ENCODE results near the gene HORMAD1. TPM values are rescaled to one million over a fixed set of nuclear protein-coding genes. Genes with fewer than 3 reads are reported as not detected.
A peak's percentile ranks its signal among the peaks of the same experiment; 100 is the strongest.
"Not testable (repeated sequence)": the region's sequence is repeated elsewhere in the genome, so short reads cannot be mapped to it uniquely, and the experiment has no call there.

The HORMAD1 gene, protein sequence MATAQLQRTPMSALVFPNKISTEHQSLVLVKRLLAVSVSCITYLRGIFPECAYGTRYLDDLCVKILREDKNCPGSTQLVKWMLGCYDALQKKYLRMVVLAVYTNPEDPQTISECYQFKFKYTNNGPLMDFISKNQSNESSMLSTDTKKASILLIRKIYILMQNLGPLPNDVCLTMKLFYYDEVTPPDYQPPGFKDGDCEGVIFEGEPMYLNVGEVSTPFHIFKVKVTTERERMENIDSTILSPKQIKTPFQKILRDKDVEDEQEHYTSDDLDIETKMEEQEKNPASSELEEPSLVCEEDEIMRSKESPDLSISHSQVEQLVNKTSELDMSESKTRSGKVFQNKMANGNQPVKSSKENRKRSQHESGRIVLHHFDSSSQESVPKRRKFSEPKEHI
- not detected for total RNA-seq

DNA sequence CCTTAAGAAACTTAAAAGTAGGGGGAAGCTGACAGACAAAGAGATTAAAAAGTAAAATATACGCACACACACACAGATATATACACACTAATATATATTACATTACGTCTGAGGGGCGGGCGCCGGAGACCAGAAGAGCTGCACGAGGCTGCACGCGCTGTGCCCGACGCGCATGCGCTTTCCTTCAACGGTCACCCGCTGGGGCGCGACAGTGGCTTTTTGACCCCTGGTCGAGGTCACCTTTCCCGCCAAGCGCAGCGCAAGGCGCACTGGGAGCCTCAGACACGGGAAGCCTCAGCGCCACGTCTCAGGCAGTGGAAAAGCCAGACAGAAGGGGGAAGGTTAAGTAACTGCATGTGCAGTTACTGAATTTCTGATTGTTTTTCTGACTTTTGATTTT, at the start of gene HORMAD1:
TSS of gene HORMAD1 (minus strand) at position 193 of the 400 bp plus-strand sequence. CDS start 1,390 bp downstream, outside the sequence.
- Histone ChIP-seq H3K9me3 (ENCODE audit: control insufficient read depth in 3 of 3, low read length in 3 of 3) (no peaks in the 10 kb centered on the region), H3K4me1 (ENCODE audit: control insufficient read depth in 3 of 3, insufficient read depth in 3 of 3, low read length in 3 of 3) (no peaks in the 10 kb centered on the region), H3K27me3 (ENCODE audit: control insufficient read depth in 3 of 3, insufficient read depth in 3 of 3, low read length in 3 of 3) (no peaks in the 10 kb centered on the region), H3K27ac (ENCODE audit: low read depth, low read length) (no peak within 1 kb of the TSS), H3K4me3 (ENCODE audit: low read length in 3 of 3) (no peak within 1 kb of the TSS), H3K36me3 (ENCODE audit: control insufficient read depth in 3 of 3, insufficient read depth in 3 of 3, low read length in 3 of 3) (no peaks in the 10 kb centered on the region), H3K9ac (ENCODE audit: low read depth in 1 of 3, low read length in 3 of 3) (no peak within 1 kb of the TSS)

DNA sequence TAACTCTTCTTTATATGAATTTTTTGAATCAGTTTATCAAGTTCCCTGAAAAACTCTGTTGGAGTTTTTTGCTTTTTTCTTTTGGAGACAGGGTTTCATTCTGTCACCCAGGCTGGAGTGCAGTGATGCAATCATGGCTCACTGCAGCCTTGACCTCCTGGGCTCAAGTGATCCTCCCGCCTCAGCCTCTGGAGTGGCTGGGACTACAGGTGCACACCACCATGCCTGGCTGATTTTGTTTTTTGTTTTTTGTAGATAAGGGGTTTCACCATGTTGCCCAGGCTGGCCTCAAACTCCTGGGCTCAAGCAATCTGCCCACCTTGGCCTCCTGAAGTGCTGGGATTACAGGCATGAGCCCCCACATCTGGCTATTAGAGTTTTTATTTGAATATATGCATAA, 47.0 kb upstream of the HORMAD1 start:
- not testable (repeated sequence) for H3K27me3 ChIP-seq (ENCODE audit: control insufficient read depth in 3 of 3, insufficient read depth in 3 of 3, low read length in 3 of 3); H3K9me3 ChIP-seq (ENCODE audit: control insufficient read depth in 3 of 3, low read length in 3 of 3); H3K27ac ChIP-seq (ENCODE audit: low read depth, low read length); H3K4me3 ChIP-seq (ENCODE audit: low read length in 3 of 3); H3K4me1 ChIP-seq (ENCODE audit: control insufficient read depth in 3 of 3, insufficient read depth in 3 of 3, low read length in 3 of 3); H3K36me3 ChIP-seq (ENCODE audit: control insufficient read depth in 3 of 3, insufficient read depth in 3 of 3, low read length in 3 of 3); H3K9ac ChIP-seq (ENCODE audit: low read depth in 1 of 3, low read length in 3 of 3)

DNA sequence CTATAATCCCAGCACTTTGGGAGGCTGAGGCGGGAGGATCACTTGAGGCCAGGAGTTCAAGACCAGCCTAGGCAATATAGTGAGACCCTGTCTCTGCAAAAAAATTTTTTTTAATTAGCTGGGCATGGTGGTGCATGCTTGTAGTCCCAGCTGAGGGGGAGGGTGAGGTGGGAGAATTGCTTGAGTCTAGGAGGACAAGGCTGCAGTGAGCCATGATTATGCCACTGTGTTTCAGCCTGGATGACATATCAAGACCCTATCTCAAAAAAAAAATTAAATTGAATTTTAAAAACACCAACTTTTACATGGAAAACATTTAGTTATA, 45.2 kb upstream of the HORMAD1 start:
- H3K27ac ChIP-seq (ENCODE audit: low read depth, low read length); H3K9me3 ChIP-seq (ENCODE audit: control insufficient read depth in 3 of 3, low read length in 3 of 3); H3K27me3 ChIP-seq (ENCODE audit: control insufficient read depth in 3 of 3, insufficient read depth in 3 of 3, low read length in 3 of 3); H3K36me3 ChIP-seq (ENCODE audit: control insufficient read depth in 3 of 3, insufficient read depth in 3 of 3, low read length in 3 of 3); H3K4me1 ChIP-seq (ENCODE audit: control insufficient read depth in 3 of 3, insufficient read depth in 3 of 3, low read length in 3 of 3): not testable (repeated sequence)
- H3K4me3 ChIP-seq (ENCODE audit: low read length in 3 of 3), result peak overlapping the region in 2 of 3 donors; percentile 54 to 72
- H3K9ac ChIP-seq (ENCODE audit: low read depth in 1 of 3, low read length in 3 of 3), result peak overlapping the region in 2 of 3 donors; percentile 45 to 67

DNA sequence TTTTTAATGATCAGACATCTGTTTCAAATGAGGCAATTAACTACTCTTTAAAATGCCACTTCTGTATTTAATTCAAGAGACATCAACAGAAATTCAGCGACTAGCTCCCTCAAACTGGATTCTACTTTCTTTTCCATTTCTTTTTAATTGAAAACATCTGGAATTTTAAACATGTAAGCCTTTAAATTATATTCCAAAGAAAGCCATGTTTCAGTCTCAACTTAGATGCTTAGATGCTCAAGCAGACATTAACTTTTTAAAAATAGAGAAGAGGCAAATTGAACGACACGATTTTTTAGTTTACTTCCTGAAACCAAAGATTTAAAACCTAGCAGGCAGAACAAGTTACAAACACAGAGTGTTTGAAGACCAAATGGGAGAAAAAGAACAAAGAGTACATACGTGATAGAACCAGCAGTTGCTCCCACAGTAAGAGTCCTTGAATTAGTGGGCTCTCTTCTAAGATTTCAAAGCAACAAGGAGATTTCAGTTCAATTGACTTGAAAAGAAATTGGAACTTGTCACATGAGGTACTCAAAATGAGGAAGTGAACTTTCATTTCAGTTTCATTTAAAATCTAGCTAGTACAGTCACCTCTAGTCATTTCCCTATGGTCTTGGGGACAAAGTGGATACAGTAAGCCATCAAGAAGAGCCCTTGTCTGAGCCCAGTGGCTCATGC, 44.7 kb upstream of the HORMAD1 start, which contains the start of gene CTSS:
TSS of gene CTSS (minus strand) at position 483 of the 681 bp plus-strand sequence. CDS start 1,015 bp downstream, outside the sequence.
- Histone ChIP-seq H3K4me3 (ENCODE audit: low read length in 3 of 3) (peak within 1 kb of the TSS; percentile 54 to 72 (median 63)), H3K36me3 (ENCODE audit: control insufficient read depth in 3 of 3, insufficient read depth in 3 of 3, low read length in 3 of 3) (no peaks in the 10 kb centered on the region), H3K4me1 (ENCODE audit: control insufficient read depth in 3 of 3, insufficient read depth in 3 of 3, low read length in 3 of 3) (peaks cover 0 to 3% (median 0%) of the 10 kb centered on the region in 3 donors), H3K9ac (ENCODE audit: low read depth in 1 of 3, low read length in 3 of 3) (peak within 1 kb of the TSS; percentile 45 to 67 (median 50)), H3K27me3 (ENCODE audit: control insufficient read depth in 3 of 3, insufficient read depth in 3 of 3, low read length in 3 of 3) (no peaks in the 10 kb centered on the region), H3K9me3 (ENCODE audit: control insufficient read depth in 3 of 3, low read length in 3 of 3) (no peaks in the 10 kb centered on the region), H3K27ac (ENCODE audit: low read depth, low read length) (peak within 1 kb of the TSS; percentile 70)

DNA sequence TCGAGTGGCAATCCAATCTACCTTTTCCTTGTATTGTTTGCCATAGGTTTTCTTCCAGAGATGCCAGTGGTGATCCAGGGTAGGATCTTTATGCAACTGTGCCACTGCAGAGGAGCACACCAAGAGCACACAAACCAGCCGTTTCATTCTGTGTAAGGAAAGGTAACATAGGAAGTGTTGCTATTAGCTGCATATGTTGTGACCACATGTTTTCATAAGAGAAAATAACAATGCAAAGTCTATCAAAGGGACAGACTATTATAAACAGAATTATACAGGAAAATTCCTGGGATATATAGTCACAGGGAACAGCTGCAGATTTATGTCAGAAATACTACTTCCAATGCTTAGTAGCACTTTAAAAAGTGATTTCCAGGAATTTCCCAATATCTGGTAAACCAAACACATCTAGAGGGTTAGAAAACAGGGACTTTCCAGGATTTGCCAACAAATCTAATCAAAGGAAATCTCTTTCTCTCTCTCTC, 44.0 kb upstream of the HORMAD1 start:
- Histone ChIP-seq H3K9me3 (ENCODE audit: control insufficient read depth in 3 of 3, low read length in 3 of 3) (no peaks in the 10 kb centered on the region), H3K9ac (ENCODE audit: low read depth in 1 of 3, low read length in 3 of 3) (no peak overlapping the region), H3K27ac (ENCODE audit: low read depth, low read length) (peak overlapping the region; percentile 70), H3K4me3 (ENCODE audit: low read length in 3 of 3) (peak overlapping the region in 1 of 3 donors; percentile 72), H3K27me3 (ENCODE audit: control insufficient read depth in 3 of 3, insufficient read depth in 3 of 3, low read length in 3 of 3) (no peaks in the 10 kb centered on the region), H3K4me1 (ENCODE audit: control insufficient read depth in 3 of 3, insufficient read depth in 3 of 3, low read length in 3 of 3) (peaks cover 0 to 3% (median 0%) of the 10 kb centered on the region in 3 donors), H3K36me3 (ENCODE audit: control insufficient read depth in 3 of 3, insufficient read depth in 3 of 3, low read length in 3 of 3) (no peaks in the 10 kb centered on the region)

DNA sequence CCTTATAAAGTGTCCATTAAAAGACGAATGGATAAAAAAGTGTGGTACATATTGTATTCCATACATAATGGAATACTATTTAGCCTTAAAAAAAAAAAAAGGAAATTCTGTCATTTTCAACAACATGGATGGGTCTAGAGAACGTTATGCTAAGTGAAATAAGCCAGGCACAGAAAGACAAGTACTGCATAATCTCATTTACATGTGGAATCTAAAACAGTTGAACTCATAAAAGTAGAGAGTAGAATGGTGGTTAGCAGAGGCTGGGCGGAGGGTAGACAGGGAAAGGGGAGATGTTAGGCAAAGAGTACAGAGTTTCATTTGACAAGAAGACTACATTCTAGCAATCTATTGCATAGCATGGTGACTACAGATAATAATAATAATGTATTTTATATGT, 42.3 kb upstream of the HORMAD1 start:
- Histone ChIP-seq H3K9me3 (ENCODE audit: control insufficient read depth in 3 of 3, low read length in 3 of 3) (no peaks in the 10 kb centered on the region), H3K27ac (ENCODE audit: low read depth, low read length) (no peak overlapping the region), H3K27me3 (ENCODE audit: control insufficient read depth in 3 of 3, insufficient read depth in 3 of 3, low read length in 3 of 3) (no peaks in the 10 kb centered on the region), H3K4me1 (ENCODE audit: control insufficient read depth in 3 of 3, insufficient read depth in 3 of 3, low read length in 3 of 3) (peaks cover 0 to 3% (median 0%) of the 10 kb centered on the region in 3 donors), H3K9ac (ENCODE audit: low read depth in 1 of 3, low read length in 3 of 3) (no peak overlapping the region), H3K4me3 (ENCODE audit: low read length in 3 of 3) (no peak overlapping the region), H3K36me3 (ENCODE audit: control insufficient read depth in 3 of 3, insufficient read depth in 3 of 3, low read length in 3 of 3) (no peaks in the 10 kb centered on the region)

DNA sequence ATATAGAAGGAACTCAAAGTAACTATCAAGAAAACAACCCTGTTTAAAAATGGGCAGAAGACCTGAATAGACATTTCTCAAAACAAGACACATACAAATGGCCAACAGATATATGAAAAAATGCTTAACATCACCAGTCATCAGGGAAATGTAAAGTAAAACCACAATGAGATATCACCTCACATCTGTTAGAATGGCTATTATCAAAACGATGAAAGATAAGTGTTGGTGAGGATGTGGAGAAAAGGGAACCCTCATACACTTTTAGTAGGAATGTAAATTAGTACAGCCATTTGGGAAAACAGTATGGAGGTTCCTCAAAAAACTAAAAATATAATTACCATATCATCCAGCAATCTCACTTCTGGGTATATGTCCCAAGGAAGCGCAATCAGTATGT, 41.9 kb upstream of the HORMAD1 start:
- Histone ChIP-seq H3K27ac (ENCODE audit: low read depth, low read length) (no peak overlapping the region), H3K9me3 (ENCODE audit: control insufficient read depth in 3 of 3, low read length in 3 of 3) (no peaks in the 10 kb centered on the region), H3K4me3 (ENCODE audit: low read length in 3 of 3) (no peak overlapping the region)

DNA sequence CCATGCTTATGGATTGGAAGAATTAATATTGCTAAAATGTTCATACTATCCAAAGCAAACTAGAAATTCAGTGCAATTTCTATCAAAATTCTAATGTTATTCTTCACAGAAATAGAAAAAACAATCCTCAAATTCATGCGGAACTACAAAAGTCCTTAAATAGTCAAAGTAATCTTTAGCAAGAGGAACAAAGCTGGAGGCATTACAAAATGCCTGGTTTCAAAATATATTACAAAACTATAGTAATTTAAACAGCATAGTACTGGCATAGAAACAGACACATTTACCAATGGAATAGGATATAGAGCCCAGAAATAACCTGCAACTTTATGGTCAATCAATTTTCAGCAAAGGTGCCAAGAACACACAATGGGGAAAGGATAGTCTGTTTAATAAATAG, 41.1 kb upstream of the HORMAD1 start:
- Histone ChIP-seq H3K4me3 (ENCODE audit: low read length in 3 of 3) (no peak overlapping the region), H3K36me3 (ENCODE audit: control insufficient read depth in 3 of 3, insufficient read depth in 3 of 3, low read length in 3 of 3) (peaks cover 0 to 4% (median 0%) of the 10 kb centered on the region in 3 donors), H3K9me3 (ENCODE audit: control insufficient read depth in 3 of 3, low read length in 3 of 3) (no peaks in the 10 kb centered on the region), H3K27me3 (ENCODE audit: control insufficient read depth in 3 of 3, insufficient read depth in 3 of 3, low read length in 3 of 3) (no peaks in the 10 kb centered on the region), H3K4me1 (ENCODE audit: control insufficient read depth in 3 of 3, insufficient read depth in 3 of 3, low read length in 3 of 3) (peaks cover 0 to 3% (median 0%) of the 10 kb centered on the region in 3 donors), H3K9ac (ENCODE audit: low read depth in 1 of 3, low read length in 3 of 3) (no peak overlapping the region), H3K27ac (ENCODE audit: low read depth, low read length) (no peak overlapping the region)

More for the DNA sequence above, 41.9 kb upstream of the HORMAD1 start:
- Histone ChIP-seq H3K9ac (ENCODE audit: low read depth in 1 of 3, low read length in 3 of 3) (no peak overlapping the region), H3K27me3 (ENCODE audit: control insufficient read depth in 3 of 3, insufficient read depth in 3 of 3, low read length in 3 of 3) (no peaks in the 10 kb centered on the region), H3K36me3 (ENCODE audit: control insufficient read depth in 3 of 3, insufficient read depth in 3 of 3, low read length in 3 of 3) (no peaks in the 10 kb centered on the region), H3K4me1 (ENCODE audit: control insufficient read depth in 3 of 3, insufficient read depth in 3 of 3, low read length in 3 of 3) (peaks cover 0 to 3% (median 0%) of the 10 kb centered on the region in 3 donors)

DNA sequence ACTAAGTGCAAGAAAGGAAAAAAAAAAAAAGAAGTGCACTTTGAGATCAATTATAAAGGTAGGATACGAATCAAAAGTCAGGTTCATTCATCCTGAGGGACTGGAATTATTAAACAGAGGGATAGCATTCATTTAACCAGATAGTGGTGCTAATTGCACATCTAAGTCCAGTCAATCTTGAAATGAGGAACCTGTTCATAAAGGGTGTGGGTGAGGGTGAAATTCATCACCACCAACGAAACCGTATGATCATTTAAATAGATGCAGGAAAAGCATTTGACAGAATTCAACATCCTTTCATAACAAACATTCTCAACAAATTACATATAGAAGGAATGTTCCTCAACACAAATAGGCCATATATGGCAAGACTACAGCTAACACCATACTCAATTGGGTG, 39.3 kb upstream of the HORMAD1 start:
- Histone ChIP-seq H3K4me3 (ENCODE audit: low read length in 3 of 3) (no peak overlapping the region), H3K27me3 (ENCODE audit: control insufficient read depth in 3 of 3, insufficient read depth in 3 of 3, low read length in 3 of 3) (no peaks in the 10 kb centered on the region)

DNA sequence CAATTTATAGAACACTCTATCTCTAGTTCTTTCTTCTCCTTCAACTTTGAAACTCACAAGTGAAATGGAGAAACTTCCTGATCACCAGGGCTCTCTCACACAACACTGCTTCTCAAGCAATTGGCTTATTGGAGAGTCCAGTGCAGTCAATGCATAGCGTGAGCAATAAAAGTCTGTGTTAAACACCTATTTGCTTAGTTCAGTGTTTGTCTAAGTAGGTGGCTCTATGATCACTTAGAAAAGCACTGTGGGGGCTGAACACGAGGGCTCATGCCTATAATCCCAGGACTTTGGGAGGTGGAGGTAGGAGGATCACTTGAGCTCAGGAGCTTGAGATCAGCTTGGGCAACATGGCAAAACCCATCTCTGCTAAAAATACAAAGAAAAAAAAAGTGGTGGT, 32.7 kb upstream of the HORMAD1 start:
- Histone ChIP-seq H3K9me3 (ENCODE audit: control insufficient read depth in 3 of 3, low read length in 3 of 3) (no peaks in the 10 kb centered on the region), H3K36me3 (ENCODE audit: control insufficient read depth in 3 of 3, insufficient read depth in 3 of 3, low read length in 3 of 3) (peaks cover 0 to 6% (median 4%) of the 10 kb centered on the region in 3 donors), H3K4me3 (ENCODE audit: low read length in 3 of 3) (no peak overlapping the region), H3K4me1 (ENCODE audit: control insufficient read depth in 3 of 3, insufficient read depth in 3 of 3, low read length in 3 of 3) (no peaks in the 10 kb centered on the region), H3K27ac (ENCODE audit: low read depth, low read length) (no peak overlapping the region), H3K27me3 (ENCODE audit: control insufficient read depth in 3 of 3, insufficient read depth in 3 of 3, low read length in 3 of 3) (no peaks in the 10 kb centered on the region), H3K9ac (ENCODE audit: low read depth in 1 of 3, low read length in 3 of 3) (no peak overlapping the region)

More for the DNA sequence above, 39.3 kb upstream of the HORMAD1 start:
- H3K4me1 ChIP-seq (ENCODE audit: control insufficient read depth in 3 of 3, insufficient read depth in 3 of 3, low read length in 3 of 3), result peaks cover 0 to 3% (median 0%) of the 10 kb centered on the region in 3 donors
- H3K9ac ChIP-seq (ENCODE audit: low read depth in 1 of 3, low read length in 3 of 3), result no peak overlapping the region
- H3K36me3 ChIP-seq (ENCODE audit: control insufficient read depth in 3 of 3, insufficient read depth in 3 of 3, low read length in 3 of 3), result peaks cover 0 to 4% (median 0%) of the 10 kb centered on the region in 3 donors
- H3K9me3 ChIP-seq (ENCODE audit: control insufficient read depth in 3 of 3, low read length in 3 of 3), result no peaks in the 10 kb centered on the region
- H3K27ac ChIP-seq (ENCODE audit: low read depth, low read length), result no peak overlapping the region
